Large intestine (tissue), 3 donors: ENCODE measurements around the gene SMIM9. TPM values are rescaled to one million over a fixed set of nuclear protein-coding genes. Genes with fewer than 3 reads are reported as not detected.
A peak's percentile ranks its signal among the peaks of the same experiment; 100 is the strongest.

ENCODE experiments used
- DNase-seq, 2 donors: peaks; one replicate each; pipeline versions ENCODE4 v3.0.0 to v3.0.0-alpha.2; 2013
- H3K27ac ChIP-seq: one replicate; pipeline ENCODE4 v1.5.1; 2013; ENCODE audit warnings: low read length
- H3K27me3 ChIP-seq: 2 replicates; pipeline ENCODE4 v1.6.1; 2013; ENCODE audit warnings: low read length; ENCODE audit not compliant: control insufficient read depth, insufficient read depth
- H3K36me3 ChIP-seq: 2 replicates; pipeline ENCODE4 v1.6.1; 2013; ENCODE audit warnings: low read length; ENCODE audit not compliant: control insufficient read depth, insufficient read depth
- H3K4me1 ChIP-seq: one replicate; pipeline ENCODE4 v1.6.1; 2013; ENCODE audit warnings: low read length; ENCODE audit not compliant: control insufficient read depth, insufficient read depth
- H3K4me3 ChIP-seq: one replicate; pipeline ENCODE4 v1.5.1; 2013; ENCODE audit warnings: low read length
- H3K9me3 ChIP-seq: one replicate; pipeline ENCODE4 v1.6.1; 2013; ENCODE audit warnings: mild to moderate bottlenecking, low read depth, low read length, moderate library complexity; ENCODE audit not compliant: control insufficient read depth
- WGBS: methylation state at CpG from one replicate; pipeline ENCODE4 v1.1.5; 2013; ENCODE audit warnings: low lambda C conversion rate; ENCODE audit not compliant: insufficient coverage; 5-methylcytosine and 5-hydroxymethylcytosine counted together
- polyA plus RNA-seq: library from polyadenylated mRNA; unstranded; fragments of 120-200 nt; gene quantifications from one replicate; pipeline ENCODE4 v1.2.1, GENCODE V29; 2013

The SMIM9 gene
- polyA plus RNA-seq, 1 donor: not detected

GRCh38 chrX:154800478-154801210 is 33.8 kb downstream of the SMIM9 start:
- no peak overlapping the region for H3K4me3 ChIP-seq
- peak overlapping the region; percentile 86 for H3K27ac ChIP-seq

GRCh38 chrX:154799556-154800348 is 34.7 kb downstream of the SMIM9 start:
- Histone ChIP-seq H3K9me3 (no peaks in the 10 kb centered on the region), H3K4me3 (no peak overlapping the region), H3K27ac (peak overlapping the region; percentile 86), H3K4me1 (peaks cover 19% of the 10 kb centered on the region), H3K27me3 (peaks cover 2% of the 10 kb centered on the region), H3K36me3 (no peaks in the 10 kb centered on the region)
- WGBS: no CpG with 5 or more reads among the region's 9 CpGs
- peak; percentile 61 to 74 for DNase-seq

More at GRCh38 chrX:154800478-154801210, 33.8 kb downstream of the SMIM9 start:
- H3K27me3 ChIP-seq: peaks cover 2% of the 10 kb centered on the region
- no peaks in the 10 kb centered on the region for H3K9me3 ChIP-seq
- DNase-seq: peak; percentile 33 to 67
- WGBS: no CpG with 5 or more reads among the region's 8 CpGs
- H3K36me3 ChIP-seq: no peaks in the 10 kb centered on the region
- H3K4me1 ChIP-seq: peaks cover 19% of the 10 kb centered on the region

- DNase-seq: no peak
- no peak overlapping the region for H3K27ac ChIP-seq
- no peaks in the 10 kb centered on the region for H3K9me3 ChIP-seq
- H3K4me3 ChIP-seq: no peak overlapping the region
- no CpG with 5 or more reads among the region's 6 CpGs for WGBS
- H3K4me1 ChIP-seq: peaks cover 19% of the 10 kb centered on the region
- no peaks in the 10 kb centered on the region for H3K36me3 ChIP-seq
- no peaks in the 10 kb centered on the region for H3K27me3 ChIP-seq
Measured at GRCh38 chrX:154797006-154797405, 37.5 kb downstream of the SMIM9 start.

GRCh38 chrX:154795016-154795415 is 39.4 kb downstream of the SMIM9 start:
- H3K27ac ChIP-seq: no peak overlapping the region
- H3K36me3 ChIP-seq: no peaks in the 10 kb centered on the region
- WGBS: no CpG with 5 or more reads among the region's 2 CpGs
- no peaks in the 10 kb centered on the region for H3K27me3 ChIP-seq
- H3K4me1 ChIP-seq: peaks cover 5% of the 10 kb centered on the region
- no peaks in the 10 kb centered on the region for H3K9me3 ChIP-seq
- H3K4me3 ChIP-seq: no peak overlapping the region
- no peak for DNase-seq

- no peak for DNase-seq
- Histone ChIP-seq H3K27me3 (no peaks in the 10 kb centered on the region), H3K9me3 (no peaks in the 10 kb centered on the region), H3K4me3 (no peak overlapping the region), H3K4me1 (no peaks in the 10 kb centered on the region), H3K36me3 (no peaks in the 10 kb centered on the region), H3K27ac (no peak overlapping the region)
- WGBS: no CpG with 5 or more reads among the region's 7 CpGs
Measured at GRCh38 chrX:154793084-154793795, 41.2 kb downstream of the SMIM9 start.

- Histone ChIP-seq H3K9me3 (no peaks in the 10 kb centered on the region), H3K4me3 (no peak overlapping the region), H3K27ac (no peak overlapping the region), H3K36me3 (no peaks in the 10 kb centered on the region), H3K27me3 (no peaks in the 10 kb centered on the region), H3K4me1 (no peaks in the 10 kb centered on the region)
- WGBS: no CpG with 5 or more reads among the region's 8 CpGs
- no peak for DNase-seq
Measured at GRCh38 chrX:154791939-154792338, 42.5 kb downstream of the SMIM9 start.

- no CpG with 5 or more reads among the region's 4 CpGs for WGBS
Measured at GRCh38 chrX:154791467-154791866, 43.0 kb downstream of the SMIM9 start.

GRCh38 chrX:154785716-154786115 is 48.7 kb downstream of the SMIM9 start:
- Histone ChIP-seq H3K27me3 (no peaks in the 10 kb centered on the region), H3K4me3 (no peak overlapping the region), H3K9me3 (no peaks in the 10 kb centered on the region), H3K4me1 (no peaks in the 10 kb centered on the region), H3K36me3 (peaks cover 11% of the 10 kb centered on the region), H3K27ac (no peak overlapping the region)
- WGBS: no CpG with 5 or more reads among the region's 6 CpGs
- no peak for DNase-seq

More at GRCh38 chrX:154791467-154791866, 43.0 kb downstream of the SMIM9 start:
- Histone ChIP-seq H3K27ac (no peak overlapping the region), H3K4me3 (no peak overlapping the region), H3K9me3 (no peaks in the 10 kb centered on the region), H3K27me3 (no peaks in the 10 kb centered on the region), H3K36me3 (no peaks in the 10 kb centered on the region), H3K4me1 (no peaks in the 10 kb centered on the region)
- DNase-seq: no peak

GRCh38 chrX:154784149-154784995 is 50.1 kb downstream of the SMIM9 start:
- WGBS: no CpG with 5 or more reads among the region's 13 CpGs
- H3K27ac ChIP-seq: no peak overlapping the region

More at GRCh38 chrX:154784149-154784995, 50.1 kb downstream of the SMIM9 start:
- H3K27me3 ChIP-seq: no peaks in the 10 kb centered on the region
- H3K4me1 ChIP-seq: no peaks in the 10 kb centered on the region
- DNase-seq: no peak
- no peak overlapping the region for H3K4me3 ChIP-seq
- no peaks in the 10 kb centered on the region for H3K9me3 ChIP-seq
- peaks cover 11% of the 10 kb centered on the region for H3K36me3 ChIP-seq
